Nucleus accumbens (tissue), 56 donors: ENCODE results near the gene TCL1A.
"Not testable (repeated sequence)": the region's sequence is repeated elsewhere in the genome, so short reads cannot be mapped to it uniquely, and the experiment has no call there.

Experiments used
- DNase-seq, 56 donors: peaks; one replicate each; lab custom pipeline; 2025; lab: John Stamatoyannopoulos, UW

Gene TCL1A, protein sequence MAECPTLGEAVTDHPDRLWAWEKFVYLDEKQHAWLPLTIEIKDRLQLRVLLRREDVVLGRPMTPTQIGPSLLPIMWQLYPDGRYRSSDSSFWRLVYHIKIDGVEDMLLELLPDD

DNA sequence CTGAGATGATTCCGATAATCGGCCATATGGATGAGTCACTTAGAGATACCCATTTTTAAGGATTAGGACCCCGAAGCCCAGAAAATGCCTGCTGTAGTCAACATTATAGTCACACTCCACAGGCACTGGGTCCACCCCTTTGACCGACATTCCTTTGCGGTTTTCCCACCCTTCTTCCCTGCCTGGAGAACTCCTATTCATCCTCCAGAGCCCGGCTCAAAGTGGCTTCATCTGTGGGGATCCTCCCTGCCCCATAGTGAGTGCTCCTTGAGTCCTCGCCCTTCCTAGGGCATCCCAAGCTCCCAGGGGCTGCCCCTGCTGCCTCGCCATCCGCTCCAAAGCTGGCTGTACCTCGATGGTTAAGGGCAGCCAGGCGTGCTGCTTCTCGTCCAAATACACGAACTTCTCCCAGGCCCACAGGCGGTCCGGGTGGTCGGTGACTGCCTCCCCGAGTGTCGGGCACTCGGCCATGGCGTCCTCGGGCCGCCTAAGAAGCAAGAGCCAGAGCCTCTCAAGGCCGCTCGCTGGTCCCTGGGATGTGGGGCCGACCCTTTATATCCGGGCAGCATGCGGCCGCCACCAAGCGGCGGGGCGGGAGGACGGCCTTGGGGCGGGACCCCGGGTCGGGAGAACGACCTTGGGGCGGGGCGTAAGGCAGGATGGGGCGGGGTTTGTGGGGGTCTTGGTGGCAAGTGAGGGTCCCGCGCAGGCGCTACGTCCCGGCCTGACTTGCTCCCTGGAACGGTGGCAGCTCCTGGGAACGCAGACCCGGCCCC, at the start of gene TCL1A:
Gene TCL1A (minus strand): TSS at position 530 of the 776 bp plus-strand sequence. CDS start 59 bp downstream, at position 471.
- no peak for DNase-seq

DNA sequence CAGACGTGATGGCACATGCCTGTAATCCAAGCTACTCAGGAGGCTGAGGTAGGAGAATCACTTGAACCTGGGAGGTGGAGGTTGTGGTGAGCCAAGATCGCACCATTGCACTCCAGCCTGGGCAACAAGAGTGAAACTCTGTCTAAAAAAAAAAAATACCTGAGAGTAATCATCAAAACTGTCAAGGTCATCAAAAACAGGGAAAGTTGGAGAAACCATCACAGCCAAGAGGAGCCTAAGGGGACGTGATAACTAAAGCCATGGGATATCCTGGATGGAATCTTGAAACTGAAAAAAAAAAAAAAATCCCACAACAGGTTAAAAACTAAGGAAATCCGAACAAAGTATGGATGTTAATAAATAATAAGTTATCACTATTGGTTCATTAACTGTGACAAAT, 49.1 kb upstream of the TCL1A start:
- DNase-seq = not testable (repeated sequence)

DNA sequence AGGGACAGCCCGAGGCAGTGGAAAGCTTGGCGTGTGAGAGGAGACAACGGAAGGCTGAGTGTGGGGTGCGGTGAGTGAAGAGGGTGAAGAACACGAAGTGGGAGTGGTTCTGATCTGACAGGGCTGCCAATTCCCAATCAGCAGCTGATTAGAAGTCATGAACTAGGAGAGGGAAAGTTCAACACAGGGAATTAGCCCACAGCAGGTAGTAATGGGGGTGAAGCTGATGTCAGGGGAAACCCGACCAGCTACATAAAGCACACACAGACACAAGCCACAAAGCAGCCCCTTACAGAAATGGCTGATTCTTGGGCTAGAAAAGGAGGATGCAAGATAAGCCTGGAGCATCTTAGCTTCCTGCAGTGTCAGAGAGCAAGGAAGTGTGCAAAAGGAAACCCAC, 47.5 kb upstream of the TCL1A start:
- no peak for DNase-seq

DNA sequence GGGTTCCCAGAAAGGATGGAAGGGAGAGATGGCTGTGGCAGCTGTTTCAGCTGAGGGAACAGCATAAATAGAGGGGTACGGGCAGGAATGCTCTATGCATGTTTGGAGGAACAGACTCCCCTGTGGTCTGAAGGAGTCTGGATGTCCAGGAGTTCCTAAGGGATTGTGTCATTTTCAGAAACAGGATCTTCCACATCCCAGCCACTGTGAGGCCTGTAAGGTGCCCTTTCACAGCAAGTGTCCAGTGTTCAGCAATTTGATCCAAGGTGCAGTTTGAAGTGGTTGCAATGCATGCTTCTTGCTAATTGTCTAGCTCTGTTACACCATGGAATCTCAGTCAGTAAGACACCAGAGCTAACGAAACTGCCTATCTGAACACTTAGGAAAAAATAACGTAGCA, 46.7 kb upstream of the TCL1A start:
- DNase-seq = no peak

DNA sequence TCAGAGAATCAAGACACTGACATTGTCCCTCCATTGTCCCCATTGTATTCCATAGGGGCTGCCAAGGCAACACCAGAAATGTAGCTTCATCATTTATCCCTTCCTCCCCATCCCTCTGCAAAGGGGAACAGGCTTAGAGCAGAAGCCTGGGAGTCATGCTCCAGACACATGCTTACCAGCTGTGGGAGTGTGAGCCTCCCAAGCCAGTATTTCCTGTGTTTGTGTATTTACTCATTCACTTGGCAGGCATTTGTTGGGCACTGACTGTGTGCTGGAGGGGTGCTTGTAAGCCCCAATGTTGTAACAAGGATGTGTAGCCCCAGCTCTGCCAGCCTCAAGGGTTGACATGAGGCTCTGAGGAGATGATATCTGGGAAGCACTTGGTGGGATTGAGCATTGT, 46.0 kb upstream of the TCL1A start:
- DNase-seq = no peak

DNA sequence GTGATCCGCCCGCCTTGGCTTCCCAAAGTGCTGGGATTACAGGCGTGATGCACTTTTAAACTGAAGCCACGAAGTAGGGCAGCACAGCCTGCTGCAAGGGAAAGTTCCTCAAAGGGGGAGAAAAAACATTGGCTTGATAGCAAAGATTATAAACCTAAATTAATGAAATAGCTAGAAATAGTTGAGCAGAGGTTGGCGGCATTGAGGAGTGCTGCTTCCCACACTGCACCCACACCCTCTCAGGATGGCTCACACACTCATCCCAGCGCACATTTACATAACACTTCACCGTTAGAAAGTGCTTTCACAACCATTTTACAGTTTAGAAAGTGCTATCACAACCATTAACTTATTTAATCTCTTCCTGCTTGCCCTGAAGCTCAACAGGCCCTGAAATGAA, 44.4 kb upstream of the TCL1A start:
- peak in 23 of 56 donors; percentile 3 to 66 (median 20) for DNase-seq

DNA sequence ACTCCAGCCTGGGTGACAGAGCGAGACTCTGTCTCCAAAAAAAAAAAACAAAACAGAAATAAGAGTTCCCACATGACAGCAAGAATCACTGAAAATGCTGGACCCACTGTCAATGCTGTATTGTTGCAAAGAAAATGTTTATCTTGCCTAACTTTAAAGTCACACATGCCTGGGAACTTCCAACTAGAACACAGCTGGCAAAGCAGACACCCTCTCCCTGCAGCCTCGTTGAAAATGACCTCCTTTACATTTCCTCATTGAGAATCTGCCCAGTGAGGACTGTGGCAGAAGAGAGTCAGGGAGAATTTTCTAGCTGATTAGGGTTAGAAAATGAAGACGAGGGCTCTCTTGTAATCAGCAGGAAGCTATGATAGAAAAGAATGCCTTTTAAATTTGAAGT, 42.8 kb upstream of the TCL1A start:
- no peak for DNase-seq

DNA sequence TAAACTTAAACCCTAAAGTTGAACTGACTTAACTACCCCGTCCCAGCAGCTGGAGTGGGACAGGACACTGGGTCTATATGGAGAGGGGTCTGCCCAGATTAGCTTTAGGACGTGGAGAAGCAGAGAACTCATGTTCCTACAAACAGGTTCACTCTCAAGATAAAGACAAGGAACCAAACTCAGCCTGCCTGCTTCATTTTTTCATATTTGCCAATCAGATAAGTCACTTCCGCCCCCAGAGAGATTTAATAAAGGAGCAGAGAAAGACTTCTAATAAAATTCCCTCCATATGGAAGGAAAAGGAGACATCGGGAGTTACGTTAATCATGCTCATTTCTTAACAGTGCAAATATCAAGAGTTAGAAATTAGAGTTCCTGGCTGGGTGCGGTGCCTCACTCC, 42.2 kb upstream of the TCL1A start:
- DNase-seq = peak in 1 of 56 donors; percentile 8

DNA sequence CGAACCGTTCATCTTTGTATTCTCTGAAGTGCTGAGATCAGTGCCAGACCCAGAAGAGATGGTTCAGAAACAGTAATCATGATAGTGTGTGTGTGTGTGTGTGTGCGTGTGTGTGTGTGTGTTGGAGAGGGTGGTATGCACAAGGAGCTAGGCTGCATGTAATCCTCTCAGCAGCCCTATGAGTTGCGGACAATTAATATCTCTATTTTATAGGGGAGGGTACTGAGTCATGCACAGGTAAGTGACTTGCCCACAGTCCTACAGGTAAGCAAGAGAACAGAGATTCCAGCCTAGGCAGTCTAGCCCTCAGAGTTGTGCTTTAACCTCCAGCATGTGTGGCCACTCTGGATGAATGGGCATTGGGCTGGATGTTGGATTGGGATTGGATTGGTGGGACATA, 27.9 kb upstream of the TCL1A start:
- DNase-seq = no peak

DNA sequence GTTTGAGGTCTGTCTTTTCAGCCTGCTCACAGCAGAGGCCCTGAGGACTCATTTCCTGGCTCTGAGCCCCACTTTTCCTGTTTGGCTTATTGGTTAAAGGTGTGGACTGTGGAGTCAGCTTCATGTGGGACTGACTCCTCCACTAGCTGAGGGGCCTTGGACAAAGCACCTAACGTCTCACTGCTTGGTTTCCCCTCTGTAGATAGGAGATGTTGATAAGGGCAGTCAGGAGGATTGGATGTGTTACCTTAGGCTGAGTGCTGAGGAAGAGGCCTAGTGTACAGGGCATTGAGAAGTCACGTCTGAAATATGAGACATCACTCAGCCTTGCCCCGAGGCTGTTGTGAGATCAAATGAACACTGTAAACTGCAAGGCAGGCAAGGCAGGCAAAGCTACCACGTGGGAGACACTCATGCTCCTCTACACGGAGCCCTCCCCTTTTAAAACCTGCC, 27.1 kb upstream of the TCL1A start:
- DNase-seq = no peak

DNA sequence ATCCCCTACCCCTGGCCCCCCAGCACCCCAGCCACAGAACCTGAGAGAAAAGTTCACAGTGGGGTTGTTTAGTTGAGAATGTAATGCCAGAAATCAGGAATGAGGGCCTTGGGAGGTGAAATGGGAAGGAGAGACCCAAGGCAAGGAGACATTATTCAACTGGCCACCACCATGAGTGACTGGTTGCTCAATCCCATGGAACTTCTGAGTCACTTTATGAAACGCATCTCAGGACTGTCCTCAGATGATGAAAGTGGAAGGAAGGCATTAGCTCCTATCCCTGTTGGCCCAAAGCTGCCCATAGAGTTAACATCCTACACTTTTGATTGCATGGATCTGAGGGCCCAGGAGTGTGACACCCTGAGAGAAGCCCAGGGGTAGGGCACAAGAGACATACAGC, 25.4 kb upstream of the TCL1A start:
- DNase-seq = no peak

DNA sequence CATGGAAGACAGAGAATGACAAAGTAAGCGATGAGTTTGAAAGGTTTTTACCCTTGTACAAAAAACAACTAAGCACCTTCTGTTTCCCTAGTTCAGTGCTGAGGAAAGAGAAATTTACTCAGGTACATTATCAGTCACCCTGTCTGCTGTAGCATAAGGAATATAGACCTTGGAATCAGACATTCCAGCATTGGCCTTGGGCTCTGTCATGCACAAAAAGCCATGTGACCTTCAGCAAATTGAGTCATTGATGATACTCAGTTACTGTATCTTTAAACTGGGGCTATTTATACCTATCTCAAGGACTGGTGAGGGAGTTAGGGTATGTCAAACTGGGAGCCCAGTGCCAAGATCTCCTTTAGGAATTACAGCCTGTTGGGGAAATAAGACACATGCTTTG, 19.3 kb upstream of the TCL1A start:
- no peak for DNase-seq

DNA sequence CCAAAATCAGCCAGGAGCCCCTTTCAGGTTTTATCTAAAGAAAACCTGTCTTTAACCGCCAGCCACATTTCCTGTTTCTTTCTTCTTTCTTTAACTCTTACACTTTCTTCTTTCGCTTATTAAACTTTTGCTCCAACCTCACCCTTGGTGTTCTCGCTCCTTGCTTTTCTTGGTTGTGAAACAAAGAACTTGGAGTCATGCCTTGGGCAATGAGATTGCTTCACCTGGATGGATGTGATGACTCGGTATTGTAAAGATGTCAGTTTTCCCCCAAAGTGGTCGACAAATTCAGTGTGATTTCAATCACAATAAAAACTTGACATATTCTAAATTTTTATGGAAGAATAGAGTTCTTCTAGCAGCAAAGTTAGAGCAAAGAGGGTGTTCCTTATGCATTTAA, 16.2 kb upstream of the TCL1A start:
- DNase-seq = no peak

DNA sequence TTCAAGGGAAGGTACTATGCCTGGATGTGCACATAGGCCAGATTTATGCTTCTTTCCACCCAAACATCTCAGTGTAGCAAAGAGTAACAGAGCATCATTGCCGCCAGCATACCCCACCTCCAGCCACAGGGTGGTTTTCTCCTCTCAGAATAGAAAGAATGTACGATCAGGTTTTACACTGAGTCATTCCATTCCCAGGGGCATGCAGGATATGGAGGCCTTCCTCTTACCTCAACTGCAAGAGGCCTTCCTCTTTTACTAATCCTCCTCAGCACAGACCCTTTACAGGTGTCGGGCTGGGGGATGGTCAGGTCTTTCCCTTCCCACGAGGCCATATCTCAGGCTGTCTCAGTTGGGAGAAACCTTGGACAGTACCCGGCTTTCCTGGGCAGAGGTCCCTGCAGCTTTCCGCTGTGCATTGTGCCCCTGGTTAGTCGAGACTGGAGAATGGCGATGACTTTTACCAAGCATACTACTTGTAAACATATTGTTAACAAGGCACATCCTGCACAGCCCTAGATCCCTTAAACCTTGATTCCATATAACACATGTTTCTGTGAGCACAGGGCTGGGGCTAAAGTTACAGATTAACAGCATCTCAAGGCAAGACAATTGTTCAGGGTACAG, 15.6 kb upstream of the TCL1A start:
- not testable (repeated sequence) for DNase-seq

DNA sequence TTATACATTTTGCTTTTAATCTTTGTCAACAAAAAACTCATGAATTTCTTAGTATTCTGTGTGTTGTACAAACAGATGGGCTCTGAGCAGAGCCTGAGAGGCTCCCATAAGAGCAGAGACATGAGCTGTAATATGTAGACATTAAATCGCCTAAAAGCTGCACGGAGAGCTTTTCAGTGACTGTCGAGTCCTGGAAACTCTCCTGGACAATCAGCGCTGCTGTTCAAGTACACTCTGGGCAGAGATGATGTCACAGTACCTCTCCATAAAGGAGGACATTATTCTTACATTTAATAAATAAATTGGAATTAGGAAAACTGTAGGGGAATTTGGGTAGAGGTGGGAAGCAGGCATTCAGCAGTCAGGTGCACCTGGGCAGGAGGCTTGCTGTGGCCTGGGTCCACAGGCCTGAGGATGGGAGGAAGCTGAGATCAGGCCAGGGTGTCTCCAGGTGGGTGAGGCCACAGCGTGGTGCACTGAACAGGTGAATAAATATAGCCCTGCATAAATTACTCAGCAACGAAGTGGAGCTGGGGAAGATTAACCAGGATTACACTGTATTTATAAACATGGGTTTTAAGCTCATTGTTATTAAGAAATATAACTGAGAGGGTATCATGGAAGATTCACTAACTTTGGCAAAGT, 13.3 kb upstream of the TCL1A start:
- DNase-seq = no peak

DNA sequence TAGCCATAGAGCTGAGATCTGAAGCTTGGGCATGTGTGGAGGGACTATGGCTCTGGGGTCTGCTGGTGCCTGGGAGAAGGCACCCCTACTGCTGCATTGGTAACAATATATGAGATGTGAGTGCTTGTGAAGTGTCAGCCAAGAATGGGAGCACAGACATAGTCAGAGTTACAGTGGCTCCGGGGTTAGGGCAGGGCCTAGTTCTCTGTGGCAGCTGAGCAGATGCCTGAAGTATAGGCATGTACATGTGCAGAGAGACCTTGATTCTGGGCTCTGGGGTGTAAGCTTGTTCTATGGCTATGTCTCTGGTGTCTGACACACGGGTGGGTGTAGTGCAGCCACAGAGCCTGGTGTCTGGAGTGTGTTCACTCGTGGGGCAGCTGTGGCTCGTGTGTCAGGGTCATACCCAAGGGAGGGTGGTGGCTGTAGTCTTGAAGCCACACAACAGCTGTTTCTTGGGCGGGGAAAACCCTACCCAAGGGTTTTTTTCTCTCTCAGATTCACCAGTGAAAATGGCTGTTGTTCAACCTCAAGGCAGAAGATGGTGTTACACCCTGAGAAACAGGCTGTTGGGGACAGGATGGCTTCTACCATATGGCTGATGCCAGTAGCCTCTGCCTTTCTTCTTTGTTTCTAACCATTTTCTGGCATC, 11.9 kb upstream of the TCL1A start:
- DNase-seq = no peak

DNA sequence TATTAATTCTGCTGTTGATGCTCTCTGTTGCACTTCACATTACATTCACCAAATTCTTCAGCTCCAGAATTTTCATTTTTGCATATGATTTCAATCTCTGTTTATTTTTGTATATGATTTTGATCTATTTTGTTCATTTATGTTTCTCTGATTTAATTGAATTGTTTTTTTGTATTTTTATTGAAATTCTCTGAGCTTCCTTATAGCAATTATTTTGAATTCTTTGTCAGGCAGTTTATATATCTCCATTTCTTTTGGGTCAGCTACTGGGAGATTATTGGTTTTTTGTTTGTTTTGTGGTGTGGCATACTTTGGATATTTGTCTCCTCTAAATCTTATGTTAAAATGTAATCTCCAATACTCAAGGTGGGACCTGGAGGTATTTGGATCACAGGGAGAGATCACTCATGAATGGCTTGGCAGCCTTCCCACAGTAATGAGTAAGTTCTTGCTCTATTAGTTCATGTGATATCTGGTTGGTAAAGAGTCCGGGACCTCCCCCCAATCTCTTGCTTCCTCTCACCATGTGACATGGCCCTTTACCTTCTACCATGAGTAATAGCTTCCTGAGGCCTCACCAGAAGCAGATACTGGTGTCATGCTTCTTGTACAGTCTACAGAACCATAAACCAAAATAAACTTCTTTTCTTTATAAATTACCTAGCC, 8.7 kb upstream of the TCL1A start:
- no peak for DNase-seq

DNA sequence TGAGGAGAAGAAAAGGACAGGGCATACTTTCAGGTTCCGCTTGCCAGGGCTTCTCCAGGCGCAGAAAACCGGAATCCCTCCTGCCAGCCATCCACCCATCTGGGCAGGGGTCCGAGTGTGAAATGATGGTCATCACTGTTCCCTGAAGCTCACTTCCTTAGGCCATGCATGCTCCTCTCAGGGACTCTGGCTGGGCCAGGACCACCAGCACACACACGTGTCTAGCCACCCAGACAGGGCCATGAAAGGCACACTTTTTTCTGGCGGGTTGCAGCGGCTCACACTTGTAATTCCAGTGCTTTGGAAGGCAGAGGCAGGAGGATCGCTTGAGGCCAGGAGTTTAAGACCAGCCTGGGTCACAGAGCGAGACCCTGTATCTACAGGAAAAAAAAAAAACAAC, 1.5 kb downstream of the TCL1A start:
- no peak for DNase-seq

DNA sequence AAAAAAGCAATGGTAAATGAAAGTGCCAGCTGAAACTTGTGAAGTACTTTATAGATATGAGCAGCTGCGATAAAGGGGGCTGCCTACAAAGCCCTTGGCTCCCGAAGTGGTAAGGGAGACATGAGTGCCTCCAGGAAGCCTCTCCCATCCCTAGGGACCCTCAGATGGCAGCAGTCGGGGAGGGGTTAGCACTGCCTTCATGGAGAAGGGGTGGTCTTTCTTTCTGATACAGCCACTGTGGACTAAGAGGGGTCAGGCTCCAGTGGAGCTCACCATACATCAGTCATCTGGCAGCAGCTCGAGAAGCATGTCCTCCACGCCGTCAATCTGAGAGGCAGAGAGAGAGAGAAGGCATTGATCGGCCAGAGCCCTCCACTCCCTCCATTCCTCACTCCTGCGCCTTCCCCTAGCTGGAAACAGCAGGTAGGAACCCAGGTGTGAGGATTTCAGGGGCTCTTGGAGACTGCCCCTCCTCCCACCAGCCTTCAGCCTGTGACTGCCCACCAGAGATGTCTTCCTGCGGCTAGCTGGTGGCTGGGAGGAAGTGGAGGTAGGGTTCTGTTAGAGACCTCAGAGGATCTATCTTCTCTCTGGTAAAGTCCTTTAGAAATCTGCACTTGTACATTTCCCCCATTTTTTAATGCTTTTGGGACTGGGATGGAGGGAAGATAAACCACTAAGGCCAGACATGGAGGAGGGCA, 2.3 kb downstream of the TCL1A start:
- DNase-seq = no peak

DNA sequence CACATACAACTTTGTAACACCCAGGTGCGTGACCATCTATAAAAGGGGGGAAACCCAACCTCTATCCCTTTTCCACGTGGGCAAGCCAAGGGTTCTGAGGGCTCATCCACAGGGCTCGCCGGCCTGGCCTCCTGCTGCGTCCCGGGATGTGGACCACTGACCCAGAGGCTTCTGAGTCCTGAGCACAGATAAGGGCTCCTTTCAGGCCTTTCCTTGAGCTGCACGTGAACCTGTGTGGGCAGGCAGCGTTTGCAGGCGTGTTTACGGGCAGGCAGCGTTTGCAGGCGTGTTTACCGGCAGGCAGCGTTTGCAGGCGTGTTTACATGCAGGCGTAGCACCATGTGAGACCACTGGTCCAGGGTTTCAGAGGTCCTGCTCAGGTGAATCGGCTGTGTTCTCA, 3.8 kb downstream of the TCL1A start:
- no peak for DNase-seq
